HepG2 (cell line): Measurements from ENCODE around the gene CDHR4. TPM values are rescaled to one million over a fixed set of nuclear protein-coding genes. Genes with fewer than 3 reads are reported as not detected.

Experiments
- AGO1 ChIP-seq: fragments of 200-400 bp; formaldehyde crosslinking; IDR thresholded peaks from 2 replicates; pipeline ENCODE4 v1.6.1; 2017; ENCODE audit warnings: mild to moderate bottlenecking, low read depth, low read length, moderate library complexity; ENCODE audit not compliant: poor library complexity, severe bottlenecking
- EP300 ChIP-seq, 3 experiments: sonication (generic) in 1 of 3; formaldehyde crosslinking in 1 of 3; IDR thresholded peaks; 2 replicates each; pipeline versions ENCODE4 v1.5.1 to v1.6.1; 2011 to 2020; ENCODE audit warnings: low read depth in 2 of 3, low read length in 2 of 3, borderline replicate concordance in 1 of 3, improper control_type of control experiment in 1 of 3, mild to moderate bottlenecking in 1 of 3, missing genetic modification reagents in 1 of 3, moderate library complexity in 1 of 3
- FLYWCH1 ChIP-seq: sonication (generic); formaldehyde crosslinking; IDR thresholded peaks from 2 replicates; pipeline ENCODE4 v1.8.1; 2023; ENCODE audit warnings: mild to moderate bottlenecking, missing genetic modification reagents
- MAZ ChIP-seq, 2 experiments: sonication (generic) in 1 of 2; formaldehyde crosslinking in 1 of 2; IDR thresholded peaks; 2 replicates each; pipeline versions ENCODE4 v1.5.0 to v1.6.1; 2012 to 2020; ENCODE audit warnings: low read depth in 2 of 2, mild to moderate bottlenecking in 2 of 2, borderline replicate concordance in 1 of 2, improper control_type of control experiment in 1 of 2, low read length in 1 of 2, missing genetic modification reagents in 1 of 2, moderate library complexity in 1 of 2
- MBNL3 ChIP-seq: fragments of 250-450 bp; sonication (Bioruptor Pico); conservative IDR thresholded peaks from 2 replicates; pipeline ENCODE4 v1.8.0; 2022; ENCODE audit warnings: mild to moderate bottlenecking, inconsistent platforms
- NR2F1 ChIP-seq, 2 experiments: fragments of 450-650 bp in 1 of 2; formaldehyde crosslinking in 1 of 2; IDR thresholded peaks; 2 replicates each; pipeline versions ENCODE4 v1.5.0 to v1.6.1; 2016 to 2020; ENCODE audit warnings: mild to moderate bottlenecking in 1 of 2, missing compliant biosample characterization in 1 of 2, missing genetic modification reagents in 1 of 2, moderate library complexity in 1 of 2
- PHF8 ChIP-seq: sonication (generic); formaldehyde crosslinking; IDR thresholded peaks from 2 replicates; pipeline ENCODE4 v1.5.0; 2020; ENCODE audit warnings: missing genetic modification reagents
- RBFOX2 ChIP-seq: fragments of 200-400 bp; formaldehyde crosslinking; IDR thresholded peaks from 2 replicates; pipeline ENCODE4 v1.6.1; 2017; ENCODE audit warnings: low read depth, mild to moderate bottlenecking, low read length
- RCOR2 ChIP-seq: IDR thresholded peaks from 2 replicates; pipeline ENCODE4 v1.6.1; 2016; ENCODE audit warnings: missing biosample characterization, missing genetic modification reagents
- XRCC5 ChIP-seq: fragments of 200-400 bp; formaldehyde crosslinking; optimal IDR thresholded peaks from 2 replicates; pipeline ENCODE3; 2017; ENCODE audit warnings: mild to moderate bottlenecking, low read length
- ZBTB42 ChIP-seq: sonication (generic); formaldehyde crosslinking; IDR thresholded peaks from 2 replicates; pipeline ENCODE4 v1.5.0; 2020; ENCODE audit warnings: mild to moderate bottlenecking, missing genetic modification reagents
- ZC3H4 ChIP-seq: sonication (generic); formaldehyde crosslinking; IDR thresholded peaks from 2 replicates; pipeline ENCODE4 v1.4.0; 2020; ENCODE audit warnings: missing genetic modification reagents, borderline replicate concordance
- ZFP36L2 ChIP-seq: sonication (generic); formaldehyde crosslinking; IDR thresholded peaks from 2 replicates; pipeline ENCODE4 v1.4.0; 2020; ENCODE audit warnings: missing genetic modification reagents
- ZNF446 ChIP-seq: sonication (generic); formaldehyde crosslinking; IDR thresholded peaks from 2 replicates; pipeline ENCODE4 v1.5.0; 2020; ENCODE audit warnings: mild to moderate bottlenecking, missing genetic modification reagents
- ZNF550 ChIP-seq: sonication (generic); formaldehyde crosslinking; IDR thresholded peaks from 2 replicates; pipeline ENCODE4 v1.4.0; 2020; ENCODE audit warnings: mild to moderate bottlenecking, missing genetic modification reagents, borderline replicate concordance
- ZNF678 ChIP-seq: sonication (generic); formaldehyde crosslinking; IDR thresholded peaks from 2 replicates; pipeline ENCODE4 v1.4.0; 2020; ENCODE audit warnings: mild to moderate bottlenecking, missing genetic modification reagents
- ZSCAN31 ChIP-seq: sonication (generic); formaldehyde crosslinking; IDR thresholded peaks from 2 replicates; pipeline ENCODE4 v1.5.0; 2020; ENCODE audit warnings: low read depth, mild to moderate bottlenecking, missing genetic modification reagents
- polyA plus RNA-seq, 8 experiments: library from polyadenylated mRNA; depleted of rRNA in 3 of 8; stranded (reverse) in 7 of 8; unstranded in 1 of 8; fragments of >200 nt; fragmentation: Illumina TruSeq in 4 of 8; extraction: Trizol in 4 of 8; gene quantifications; 2 replicates each; pipeline versions ENCODE4 v1.2.1 to v1.2.3, GENCODE V29; 2011 to 2016; ENCODE audit warnings: low read depth in 4 of 8, missing spikeins in 1 of 8, mixed read lengths in 1 of 8; ENCODE audit not compliant: insufficient read depth in 1 of 8
- total RNA-seq, 5 experiments: library from RNA; depleted of rRNA; stranded (reverse); fragments of >200 nt; fragmentation: Illumina TruSeq; extraction: Trizol; gene quantifications; 2 replicates each; pipeline ENCODE4 v1.2.3, GENCODE V29; 2016; ENCODE audit warnings: low read depth in 1 of 5
- TF ChIP-seq, protein P1 (sequence below): sonication (generic); formaldehyde crosslinking; IDR thresholded peaks from 2 replicates; pipeline ENCODE4 v1.5.1; 2020; ENCODE audit warnings: missing genetic modification reagents, mild to moderate bottlenecking, borderline replicate concordance
- TF ChIP-seq, protein P2 (sequence below): sonication (generic); formaldehyde crosslinking; IDR thresholded peaks from 2 replicates; pipeline ENCODE4 v1.4.0; 2020; ENCODE audit warnings: missing genetic modification reagents
- TF ChIP-seq, protein P3 (sequence below): sonication (generic); formaldehyde crosslinking; conservative IDR thresholded peaks from 2 replicates; pipeline ENCODE4 v1.8.0; 2022; ENCODE audit warnings: low read depth, missing genetic modification reagents
- TF ChIP-seq, protein P4 (sequence below): sonication (generic); formaldehyde crosslinking; IDR thresholded peaks from 2 replicates; pipeline ENCODE4 v1.8.0; 2022; ENCODE audit warnings: mild to moderate bottlenecking, missing genetic modification reagents, moderate library complexity
- TF ChIP-seq, protein P5 (sequence below): sonication (generic); formaldehyde crosslinking; IDR thresholded peaks from 2 replicates; pipeline ENCODE4 v1.4.0; 2020; ENCODE audit warnings: missing genetic modification reagents

CDHR4 gene
- total and polyA plus RNA-seq, 2 of the 13 experiments (the other 11 are each of a cell fraction or from before 2014, with no cell fraction given) = 0.21 TPM; not detected in 1

DNA sequence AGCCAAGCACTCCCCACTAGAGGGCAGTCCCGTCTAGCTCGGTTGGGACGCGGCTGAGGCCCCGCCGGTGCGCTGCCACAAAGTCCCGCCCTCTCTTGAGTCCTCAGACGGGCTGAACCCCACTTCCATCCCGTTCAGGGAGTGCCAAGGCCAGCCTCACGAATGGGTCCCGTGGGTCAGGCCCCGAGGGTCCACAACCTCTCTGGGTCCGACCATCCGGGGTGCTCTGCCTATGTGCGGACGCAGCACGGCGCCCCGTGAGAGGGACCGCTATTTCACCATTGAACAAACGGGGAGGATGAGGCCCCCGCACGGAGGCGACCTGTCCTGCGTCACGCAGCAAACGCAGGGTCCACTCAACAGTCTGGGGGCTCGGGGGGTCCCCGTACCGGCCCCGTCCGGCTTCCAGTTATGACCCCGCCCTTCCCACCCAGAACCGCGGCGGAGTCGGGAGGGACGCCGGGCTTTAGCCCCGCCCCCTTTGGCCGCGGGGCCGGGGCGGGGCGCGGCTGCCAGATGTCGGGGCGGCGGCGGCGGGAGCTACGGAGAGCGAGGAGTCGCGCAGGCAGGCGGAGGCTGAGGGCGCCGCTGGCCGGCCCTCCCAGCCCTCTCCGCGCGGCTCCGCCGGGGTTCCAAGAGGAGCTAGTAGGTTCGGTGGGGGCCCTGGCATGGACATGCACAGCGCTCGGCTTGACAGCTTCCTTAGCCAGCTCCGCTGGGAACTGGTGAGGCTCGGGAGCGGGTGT, 3.2 kb upstream of the CDHR4 start, which contains the start of gene INKA1 (continued):
- TF ChIP-seq, protein P1, sequence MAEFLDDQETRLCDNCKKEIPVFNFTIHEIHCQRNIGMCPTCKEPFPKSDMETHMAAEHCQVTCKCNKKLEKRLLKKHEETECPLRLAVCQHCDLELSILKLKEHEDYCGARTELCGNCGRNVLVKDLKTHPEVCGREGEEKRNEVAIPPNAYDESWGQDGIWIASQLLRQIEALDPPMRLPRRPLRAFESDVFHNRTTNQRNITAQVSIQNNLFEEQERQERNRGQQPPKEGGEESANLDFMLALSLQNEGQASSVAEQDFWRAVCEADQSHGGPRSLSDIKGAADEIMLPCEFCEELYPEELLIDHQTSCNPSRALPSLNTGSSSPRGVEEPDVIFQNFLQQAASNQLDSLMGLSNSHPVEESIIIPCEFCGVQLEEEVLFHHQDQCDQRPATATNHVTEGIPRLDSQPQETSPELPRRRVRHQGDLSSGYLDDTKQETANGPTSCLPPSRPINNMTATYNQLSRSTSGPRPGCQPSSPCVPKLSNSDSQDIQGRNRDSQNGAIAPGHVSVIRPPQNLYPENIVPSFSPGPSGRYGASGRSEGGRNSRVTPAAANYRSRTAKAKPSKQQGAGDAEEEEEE = no peak
- TF ChIP-seq, protein P2, sequence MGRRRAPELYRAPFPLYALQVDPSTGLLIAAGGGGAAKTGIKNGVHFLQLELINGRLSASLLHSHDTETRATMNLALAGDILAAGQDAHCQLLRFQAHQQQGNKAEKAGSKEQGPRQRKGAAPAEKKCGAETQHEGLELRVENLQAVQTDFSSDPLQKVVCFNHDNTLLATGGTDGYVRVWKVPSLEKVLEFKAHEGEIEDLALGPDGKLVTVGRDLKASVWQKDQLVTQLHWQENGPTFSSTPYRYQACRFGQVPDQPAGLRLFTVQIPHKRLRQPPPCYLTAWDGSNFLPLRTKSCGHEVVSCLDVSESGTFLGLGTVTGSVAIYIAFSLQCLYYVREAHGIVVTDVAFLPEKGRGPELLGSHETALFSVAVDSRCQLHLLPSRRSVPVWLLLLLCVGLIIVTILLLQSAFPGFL (CRISPR knock-in tag) = no peak
- TF ChIP-seq ZC3H4 = 0 out of 2 replicates have a peak, but pooled peaks have one; percentile 18
- peak; percentile 63; the same call in 1 of the 2 replicates for TF ChIP-seq ZSCAN31
- TF ChIP-seq, protein P3, sequence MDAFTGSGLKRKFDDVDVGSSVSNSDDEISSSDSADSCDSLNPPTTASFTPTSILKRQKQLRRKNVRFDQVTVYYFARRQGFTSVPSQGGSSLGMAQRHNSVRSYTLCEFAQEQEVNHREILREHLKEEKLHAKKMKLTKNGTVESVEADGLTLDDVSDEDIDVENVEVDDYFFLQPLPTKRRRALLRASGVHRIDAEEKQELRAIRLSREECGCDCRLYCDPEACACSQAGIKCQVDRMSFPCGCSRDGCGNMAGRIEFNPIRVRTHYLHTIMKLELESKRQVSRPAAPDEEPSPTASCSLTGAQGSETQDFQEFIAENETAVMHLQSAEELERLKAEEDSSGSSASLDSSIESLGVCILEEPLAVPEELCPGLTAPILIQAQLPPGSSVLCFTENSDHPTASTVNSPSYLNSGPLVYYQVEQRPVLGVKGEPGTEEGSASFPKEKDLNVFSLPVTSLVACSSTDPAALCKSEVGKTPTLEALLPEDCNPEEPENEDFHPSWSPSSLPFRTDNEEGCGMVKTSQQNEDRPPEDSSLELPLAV = no peak
- TF ChIP-seq FLYWCH1 (CRISPR knock-in tag) = no peak
- TF ChIP-seq EP300 (IDR thresholded peaks at IDR 0.05; ENCODE audit: low read depth in 2 of 2, low read length in 2 of 2) = no peak
- TF ChIP-seq EP300 (CRISPR knock-in tag; IDR thresholded peaks at IDR 0.05; ENCODE audit: borderline replicate concordance) = no peak
- TF ChIP-seq ZBTB42 (CRISPR knock-in tag) = no peak
- TF ChIP-seq MBNL3 (CRISPR knock-in tag) = no peak
- no peak for TF ChIP-seq ZNF550 (CRISPR knock-in tag)
- TF ChIP-seq ZNF446 = 0 out of 2 replicates have a peak, but pooled peaks have one; percentile 44
- TF ChIP-seq ZNF678 (CRISPR knock-in tag) = no peak
- TF ChIP-seq XRCC5 = peak; percentile 82
- TF ChIP-seq, protein P4, sequence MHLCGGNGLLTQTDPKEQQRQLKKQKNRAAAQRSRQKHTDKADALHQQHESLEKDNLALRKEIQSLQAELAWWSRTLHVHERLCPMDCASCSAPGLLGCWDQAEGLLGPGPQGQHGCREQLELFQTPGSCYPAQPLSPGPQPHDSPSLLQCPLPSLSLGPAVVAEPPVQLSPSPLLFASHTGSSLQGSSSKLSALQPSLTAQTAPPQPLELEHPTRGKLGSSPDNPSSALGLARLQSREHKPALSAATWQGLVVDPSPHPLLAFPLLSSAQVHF = no peak
- peak; percentile 57 for TF ChIP-seq PHF8 (CRISPR knock-in tag)
- TF ChIP-seq MAZ (IDR thresholded peaks at IDR 0.05; ENCODE audit: borderline replicate concordance, low read depth, low read length) = no peak
- TF ChIP-seq MAZ (CRISPR knock-in tag; IDR thresholded peaks at IDR 0.05; ENCODE audit: low read depth) = peak; percentile 38
- peak; percentile 50; the same call in 1 of the 2 replicates for TF ChIP-seq RBFOX2
- TF ChIP-seq RCOR2 (CRISPR knock-in tag) = no peak
- peak; percentile 32 for TF ChIP-seq AGO1
- TF ChIP-seq, protein P5, sequence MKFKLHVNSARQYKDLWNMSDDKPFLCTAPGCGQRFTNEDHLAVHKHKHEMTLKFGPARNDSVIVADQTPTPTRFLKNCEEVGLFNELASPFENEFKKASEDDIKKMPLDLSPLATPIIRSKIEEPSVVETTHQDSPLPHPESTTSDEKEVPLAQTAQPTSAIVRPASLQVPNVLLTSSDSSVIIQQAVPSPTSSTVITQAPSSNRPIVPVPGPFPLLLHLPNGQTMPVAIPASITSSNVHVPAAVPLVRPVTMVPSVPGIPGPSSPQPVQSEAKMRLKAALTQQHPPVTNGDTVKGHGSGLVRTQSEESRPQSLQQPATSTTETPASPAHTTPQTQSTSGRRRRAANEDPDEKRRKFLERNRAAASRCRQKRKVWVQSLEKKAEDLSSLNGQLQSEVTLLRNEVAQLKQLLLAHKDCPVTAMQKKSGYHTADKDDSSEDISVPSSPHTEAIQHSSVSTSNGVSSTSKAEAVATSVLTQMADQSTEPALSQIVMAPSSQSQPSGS (CRISPR knock-in tag) = peak; percentile 72
- TF ChIP-seq ZFP36L2 = no peak
- no peak for TF ChIP-seq NR2F1 (CRISPR knock-in tag; IDR thresholded peaks at IDR 0.05)
